ENCODE results near the gene NFKBIB. TPM values are rescaled to one million over a fixed set of nuclear protein-coding genes. Genes with fewer than 3 reads are reported as not detected.

The NFKBIB gene
- total and polyA plus RNA-seq, 2 of the 13 experiments (the other 11 are each of a cell fraction or from before 2014, with no cell fraction given) = 8.6 to 14.9 TPM

DNA sequence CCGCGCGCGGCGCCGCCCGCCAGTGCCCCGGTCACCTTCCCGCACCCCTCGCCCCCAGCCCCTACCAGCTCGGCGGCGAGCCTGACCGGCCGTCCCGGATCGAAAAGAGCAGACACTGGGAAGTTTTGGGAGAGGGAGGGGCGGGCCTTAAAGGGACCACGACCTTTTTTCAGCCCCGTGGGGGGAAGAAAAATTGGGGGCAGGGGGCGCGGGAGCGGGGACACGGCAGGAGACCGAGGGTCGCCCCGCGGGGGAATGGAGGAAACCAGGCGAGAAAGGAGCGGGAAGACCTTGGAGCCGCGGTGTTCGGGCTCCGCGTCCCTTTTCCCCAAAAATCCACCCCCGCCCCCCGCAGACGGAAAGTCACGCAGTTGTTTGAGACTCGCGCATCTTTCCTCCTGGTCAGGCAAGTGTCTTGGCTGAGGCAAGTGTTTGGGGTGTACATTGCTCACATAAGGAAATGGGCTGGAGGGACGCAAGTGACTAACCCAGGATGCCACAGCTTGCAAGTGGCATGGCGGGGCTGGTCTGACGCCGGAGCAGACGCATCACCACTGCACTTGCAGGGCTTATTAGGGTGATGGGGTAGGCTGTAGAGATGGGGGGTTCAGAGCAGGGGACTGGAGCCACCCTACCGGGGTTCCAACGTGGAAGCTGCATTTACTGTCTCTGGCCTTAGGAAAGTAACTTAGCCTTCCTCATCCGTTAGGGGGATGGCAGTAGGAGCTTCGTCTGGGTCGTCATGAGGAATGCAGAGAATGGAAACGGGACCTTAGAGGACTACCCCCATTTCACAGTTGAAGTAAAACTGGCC, 47.3 kb upstream of the NFKBIB start (continued):
- TF ChIP-seq, protein P1, sequence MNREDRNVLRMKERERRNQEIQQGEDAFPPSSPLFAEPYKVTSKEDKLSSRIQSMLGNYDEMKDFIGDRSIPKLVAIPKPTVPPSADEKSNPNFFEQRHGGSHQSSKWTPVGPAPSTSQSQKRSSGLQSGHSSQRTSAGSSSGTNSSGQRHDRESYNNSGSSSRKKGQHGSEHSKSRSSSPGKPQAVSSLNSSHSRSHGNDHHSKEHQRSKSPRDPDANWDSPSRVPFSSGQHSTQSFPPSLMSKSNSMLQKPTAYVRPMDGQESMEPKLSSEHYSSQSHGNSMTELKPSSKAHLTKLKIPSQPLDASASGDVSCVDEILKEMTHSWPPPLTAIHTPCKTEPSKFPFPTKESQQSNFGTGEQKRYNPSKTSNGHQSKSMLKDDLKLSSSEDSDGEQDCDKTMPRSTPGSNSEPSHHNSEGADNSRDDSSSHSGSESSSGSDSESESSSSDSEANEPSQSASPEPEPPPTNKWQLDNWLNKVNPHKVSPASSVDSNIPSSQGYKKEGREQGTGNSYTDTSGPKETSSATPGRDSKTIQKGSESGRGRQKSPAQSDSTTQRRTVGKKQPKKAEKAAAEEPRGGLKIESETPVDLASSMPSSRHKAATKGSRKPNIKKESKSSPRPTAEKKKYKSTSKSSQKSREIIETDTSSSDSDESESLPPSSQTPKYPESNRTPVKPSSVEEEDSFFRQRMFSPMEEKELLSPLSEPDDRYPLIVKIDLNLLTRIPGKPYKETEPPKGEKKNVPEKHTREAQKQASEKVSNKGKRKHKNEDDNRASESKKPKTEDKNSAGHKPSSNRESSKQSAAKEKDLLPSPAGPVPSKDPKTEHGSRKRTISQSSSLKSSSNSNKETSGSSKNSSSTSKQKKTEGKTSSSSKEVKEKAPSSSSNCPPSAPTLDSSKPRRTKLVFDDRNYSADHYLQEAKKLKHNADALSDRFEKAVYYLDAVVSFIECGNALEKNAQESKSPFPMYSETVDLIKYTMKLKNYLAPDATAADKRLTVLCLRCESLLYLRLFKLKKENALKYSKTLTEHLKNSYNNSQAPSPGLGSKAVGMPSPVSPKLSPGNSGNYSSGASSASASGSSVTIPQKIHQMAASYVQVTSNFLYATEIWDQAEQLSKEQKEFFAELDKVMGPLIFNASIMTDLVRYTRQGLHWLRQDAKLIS (CRISPR knock-in tag; IDR thresholded peaks at IDR 0.05) = no peak
- TF ChIP-seq HOXA9 (CRISPR knock-in tag; IDR thresholded peaks at IDR 0.05; ENCODE audit: borderline replicate concordance) = 0 out of 2 replicates have a peak, but pooled peaks have one; percentile 30
- TF ChIP-seq ZNF335 (CRISPR knock-in tag; IDR thresholded peaks at IDR 0.05) = no peak
- TF ChIP-seq, protein P2, sequence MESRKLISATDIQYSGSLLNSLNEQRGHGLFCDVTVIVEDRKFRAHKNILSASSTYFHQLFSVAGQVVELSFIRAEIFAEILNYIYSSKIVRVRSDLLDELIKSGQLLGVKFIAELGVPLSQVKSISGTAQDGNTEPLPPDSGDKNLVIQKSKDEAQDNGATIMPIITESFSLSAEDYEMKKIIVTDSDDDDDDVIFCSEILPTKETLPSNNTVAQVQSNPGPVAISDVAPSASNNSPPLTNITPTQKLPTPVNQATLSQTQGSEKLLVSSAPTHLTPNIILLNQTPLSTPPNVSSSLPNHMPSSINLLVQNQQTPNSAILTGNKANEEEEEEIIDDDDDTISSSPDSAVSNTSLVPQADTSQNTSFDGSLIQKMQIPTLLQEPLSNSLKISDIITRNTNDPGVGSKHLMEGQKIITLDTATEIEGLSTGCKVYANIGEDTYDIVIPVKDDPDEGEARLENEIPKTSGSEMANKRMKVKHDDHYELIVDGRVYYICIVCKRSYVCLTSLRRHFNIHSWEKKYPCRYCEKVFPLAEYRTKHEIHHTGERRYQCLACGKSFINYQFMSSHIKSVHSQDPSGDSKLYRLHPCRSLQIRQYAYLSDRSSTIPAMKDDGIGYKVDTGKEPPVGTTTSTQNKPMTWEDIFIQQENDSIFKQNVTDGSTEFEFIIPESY (CRISPR knock-in tag; IDR thresholded peaks at IDR 0.05) = 0 out of 2 replicates have a peak, but pooled peaks have one; percentile 8
- TF ChIP-seq ZBTB21 (CRISPR knock-in tag; IDR thresholded peaks at IDR 0.05) = no peak
- TF ChIP-seq, protein P3, sequence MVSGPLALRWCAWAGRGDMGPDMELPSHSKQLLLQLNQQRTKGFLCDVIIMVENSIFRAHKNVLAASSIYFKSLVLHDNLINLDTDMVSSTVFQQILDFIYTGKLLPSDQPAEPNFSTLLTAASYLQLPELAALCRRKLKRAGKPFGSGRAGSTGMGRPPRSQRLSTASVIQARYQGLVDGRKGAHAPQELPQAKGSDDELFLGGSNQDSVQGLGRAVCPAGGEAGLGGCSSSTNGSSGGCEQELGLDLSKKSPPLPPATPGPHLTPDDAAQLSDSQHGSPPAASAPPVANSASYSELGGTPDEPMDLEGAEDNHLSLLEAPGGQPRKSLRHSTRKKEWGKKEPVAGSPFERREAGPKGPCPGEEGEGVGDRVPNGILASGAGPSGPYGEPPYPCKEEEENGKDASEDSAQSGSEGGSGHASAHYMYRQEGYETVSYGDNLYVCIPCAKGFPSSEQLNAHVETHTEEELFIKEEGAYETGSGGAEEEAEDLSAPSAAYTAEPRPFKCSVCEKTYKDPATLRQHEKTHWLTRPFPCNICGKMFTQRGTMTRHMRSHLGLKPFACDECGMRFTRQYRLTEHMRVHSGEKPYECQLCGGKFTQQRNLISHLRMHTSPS (CRISPR knock-in tag; IDR thresholded peaks at IDR 0.05; ENCODE audit: low read depth) = no peak
- no peak for TF ChIP-seq NR2F6 (IDR thresholded peaks at IDR 0.05)
- TF ChIP-seq NR2F6 (CRISPR knock-in tag; IDR thresholded peaks at IDR 0.05) = no peak
- 0 out of 2 replicates have a peak, but pooled peaks have one; percentile 13 for TF ChIP-seq SNAPC2 (CRISPR knock-in tag; IDR thresholded peaks at IDR 0.05)
- TF ChIP-seq ZBTB8A (CRISPR knock-in tag; IDR thresholded peaks at IDR 0.05; ENCODE audit: borderline replicate concordance, low read depth) = 0 out of 2 replicates have a peak, but pooled peaks have one; percentile 18
- TF ChIP-seq MIER3 (CRISPR knock-in tag; IDR thresholded peaks at IDR 0.05; ENCODE audit: borderline replicate concordance) = 0 out of 2 replicates have a peak, but pooled peaks have one; percentile 55
